Medulla oblongata (tissue), 1 donor: ENCODE measurements around the gene PIP4K2B.
"Not testable (repeated sequence)": the region's sequence is repeated elsewhere in the genome, so short reads cannot be mapped to it uniquely, and the experiment has no call there.

ENCODE experiments used
- DNase-seq: peaks from one replicate; pipeline ENCODE4 v3.0.0-alpha.2; 2015; ENCODE audit errors: extremely low spot score

PIP4K2B gene

GRCh38 chr17:38799501-38800236 lies at the start of gene PIP4K2B:
TSS of gene PIP4K2B (minus strand) at chr17:38799556. CDS start at chr17:38799424, 132 bp downstream.
- peak; percentile 96 for DNase-seq

GRCh38 chr17:38848557-38848891 lies 49.2 kb upstream of the PIP4K2B start:
- DNase-seq: no peak

GRCh38 chr17:38844261-38844757 lies 45.0 kb upstream of the PIP4K2B start:
- no peak for DNase-seq

- DNase-seq: no peak
Observed at GRCh38 chr17:38825762-38826247, 26.4 kb upstream of the PIP4K2B start.

GRCh38 chr17:38824899-38825761 lies 25.8 kb upstream of the PIP4K2B start, which contains the start of gene CWC25:
TSS of gene CWC25 (minus strand) at chr17:38825321. CDS start at chr17:38825183, 138 bp downstream.
- peak; percentile 95 for DNase-seq

- no peak for DNase-seq
Observed at GRCh38 chr17:38815576-38816193, 16.3 kb upstream of the PIP4K2B start.

GRCh38 chr17:38809828-38810227 lies 10.5 kb upstream of the PIP4K2B start:
- no peak for DNase-seq

GRCh38 chr17:38800237-38800760 lies 943 bp upstream of the PIP4K2B start:
- no peak for DNase-seq

- DNase-seq: peak; percentile 49
Observed at GRCh38 chr17:38798614-38799500, 499 bp downstream of the PIP4K2B start.

GRCh38 chr17:38797828-38798227 lies 1.5 kb downstream of the PIP4K2B start:
- DNase-seq: no peak

- no peak for DNase-seq
Observed at GRCh38 chr17:38797158-38797490, 2.2 kb downstream of the PIP4K2B start.

- no peak for DNase-seq
Observed at GRCh38 chr17:38796451-38797157, 2.8 kb downstream of the PIP4K2B start.

GRCh38 chr17:38794221-38794620 lies 5.1 kb downstream of the PIP4K2B start:
- DNase-seq: no peak

- DNase-seq: no peak
Observed at GRCh38 chr17:38791162-38791561, 8.2 kb downstream of the PIP4K2B start.

GRCh38 chr17:38790148-38790707 lies 9.1 kb downstream of the PIP4K2B start:
- DNase-seq: not testable (repeated sequence)

GRCh38 chr17:38789185-38789584 lies 10.2 kb downstream of the PIP4K2B start:
- DNase-seq: no peak

- DNase-seq: not testable (repeated sequence)
Observed at GRCh38 chr17:38787999-38788398, 11.4 kb downstream of the PIP4K2B start.

GRCh38 chr17:38786372-38786771 lies 13.0 kb downstream of the PIP4K2B start:
- no peak for DNase-seq

GRCh38 chr17:38783227-38783626 lies 16.1 kb downstream of the PIP4K2B start:
- no peak for DNase-seq
